ENCODE results near the gene MRPL2.

MRPL2 gene

DNA sequence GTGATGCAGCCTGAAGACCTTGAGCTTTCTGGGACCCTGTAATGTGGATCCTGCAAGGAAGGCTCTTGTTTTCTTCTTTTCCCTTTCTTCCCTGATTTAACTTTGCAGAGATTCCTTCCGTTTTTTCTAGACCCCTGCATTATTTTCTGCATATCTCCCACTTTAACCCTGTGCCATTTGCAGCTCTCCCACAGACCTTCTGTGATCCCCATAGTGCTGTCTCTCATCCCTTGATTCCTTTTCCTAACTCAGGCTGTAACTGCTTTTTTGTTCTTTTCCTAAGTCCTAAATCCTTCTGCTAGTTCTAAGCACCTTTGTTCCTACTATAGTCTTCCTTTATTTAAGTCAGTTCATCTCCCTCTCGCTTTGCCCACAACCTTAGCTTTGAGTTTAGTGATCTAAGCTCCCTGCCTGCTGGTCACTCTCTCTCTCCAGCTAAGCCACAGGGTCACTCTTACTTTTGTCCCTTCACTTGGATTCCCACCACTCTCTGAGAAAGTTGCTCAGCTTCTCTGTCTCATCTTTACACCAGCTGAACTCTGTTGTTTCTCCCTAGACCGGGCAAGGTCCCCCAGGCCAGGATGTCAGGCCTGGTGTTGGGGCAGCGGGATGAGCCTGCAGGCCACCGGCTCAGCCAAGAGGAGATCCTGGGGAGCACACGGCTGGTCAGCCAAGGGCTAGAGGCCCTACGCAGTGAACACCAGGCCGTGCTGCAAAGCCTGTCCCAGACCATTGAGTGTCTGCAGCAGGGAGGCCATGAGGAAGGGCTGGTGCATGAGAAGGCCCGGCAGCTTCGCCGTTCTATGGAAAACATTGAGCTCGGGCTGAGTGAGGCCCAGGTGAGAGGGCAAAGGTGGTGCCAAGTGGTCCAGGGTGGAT, 1.8 kb upstream of the MRPL2 start:
- no peak for DNase-seq (ENCODE audit: low read depth, low spot score)
- in situ Hi-C loops (cut with HindIII; ENCODE audit: low sequenced_read_pairs) = no loop called here
- H3K4me3 ChIP-seq (ENCODE audit: low read depth, low read length) = no peak overlapping the region
- TF ChIP-seq, protein P1, sequence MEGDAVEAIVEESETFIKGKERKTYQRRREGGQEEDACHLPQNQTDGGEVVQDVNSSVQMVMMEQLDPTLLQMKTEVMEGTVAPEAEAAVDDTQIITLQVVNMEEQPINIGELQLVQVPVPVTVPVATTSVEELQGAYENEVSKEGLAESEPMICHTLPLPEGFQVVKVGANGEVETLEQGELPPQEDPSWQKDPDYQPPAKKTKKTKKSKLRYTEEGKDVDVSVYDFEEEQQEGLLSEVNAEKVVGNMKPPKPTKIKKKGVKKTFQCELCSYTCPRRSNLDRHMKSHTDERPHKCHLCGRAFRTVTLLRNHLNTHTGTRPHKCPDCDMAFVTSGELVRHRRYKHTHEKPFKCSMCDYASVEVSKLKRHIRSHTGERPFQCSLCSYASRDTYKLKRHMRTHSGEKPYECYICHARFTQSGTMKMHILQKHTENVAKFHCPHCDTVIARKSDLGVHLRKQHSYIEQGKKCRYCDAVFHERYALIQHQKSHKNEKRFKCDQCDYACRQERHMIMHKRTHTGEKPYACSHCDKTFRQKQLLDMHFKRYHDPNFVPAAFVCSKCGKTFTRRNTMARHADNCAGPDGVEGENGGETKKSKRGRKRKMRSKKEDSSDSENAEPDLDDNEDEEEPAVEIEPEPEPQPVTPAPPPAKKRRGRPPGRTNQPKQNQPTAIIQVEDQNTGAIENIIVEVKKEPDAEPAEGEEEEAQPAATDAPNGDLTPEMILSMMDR (IDR thresholded peaks at IDR 0.05; ENCODE audit: low read depth, low read length) = no peak

DNA sequence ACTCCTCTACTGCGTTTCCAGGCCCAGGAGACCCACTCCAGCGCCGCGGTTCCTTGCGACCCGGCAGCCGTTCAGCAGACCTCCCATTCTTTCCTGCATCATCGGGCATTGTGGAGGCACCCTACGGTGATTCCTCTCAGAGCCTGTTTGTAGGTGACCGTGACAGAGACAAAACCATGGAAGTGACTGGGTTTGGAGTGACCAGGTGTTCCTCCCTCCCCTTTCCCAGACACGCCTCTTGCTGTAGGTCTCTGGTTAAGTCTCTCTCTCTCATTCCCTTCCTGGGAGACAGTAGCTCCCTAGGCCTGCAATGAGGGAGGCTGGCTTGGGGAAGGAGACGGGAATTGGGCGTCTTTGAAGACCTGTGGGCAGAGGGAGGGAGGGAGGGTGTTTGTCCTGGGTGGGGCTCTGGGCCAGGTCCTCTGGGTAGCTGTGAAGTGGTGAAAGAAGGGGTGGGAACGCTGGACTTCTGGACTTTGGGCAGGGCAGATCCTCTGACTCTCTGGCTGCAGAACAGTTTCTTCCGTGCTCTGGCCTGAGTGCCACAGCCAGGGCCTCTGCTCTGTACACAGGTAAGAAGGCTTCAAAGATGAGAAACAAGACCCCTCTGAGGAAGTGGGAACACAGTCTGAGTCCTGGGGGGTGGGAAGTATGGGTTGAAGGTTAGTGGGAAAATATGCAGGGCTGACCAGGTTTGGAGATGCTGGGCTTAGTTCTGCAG, 960 bp upstream of the MRPL2 start:
- H3K4me3 ChIP-seq (ENCODE audit: low read depth, low read length) = peak overlapping the region; percentile 82
- TF ChIP-seq, protein P1 (IDR thresholded peaks at IDR 0.05; ENCODE audit: low read depth, low read length) = no peak
- DNase-seq (ENCODE audit: low read depth, low spot score) = no peak
- in situ Hi-C loops (cut with HindIII; ENCODE audit: low sequenced_read_pairs) = no loop called here

DNA sequence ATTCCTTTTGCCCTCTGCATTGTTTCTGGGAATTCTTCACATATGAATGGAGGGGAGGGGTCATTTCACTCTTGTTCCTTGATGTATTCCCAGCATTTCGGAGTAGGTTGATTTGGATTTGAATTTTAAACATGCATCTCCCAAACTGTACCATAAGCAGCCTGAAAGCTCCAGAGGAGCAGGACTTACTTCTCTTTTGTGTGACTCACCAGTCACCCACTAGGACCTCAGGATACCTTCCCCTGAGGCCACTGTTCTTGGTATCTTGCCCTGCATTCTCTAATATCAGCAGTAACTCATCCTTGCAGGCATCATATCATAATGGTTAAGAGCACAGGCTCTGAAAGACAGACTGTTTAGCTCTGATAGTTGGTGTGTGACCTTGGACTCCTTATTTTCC, 703 bp downstream of the MRPL2 start:
- TF ChIP-seq, protein P1 (IDR thresholded peaks at IDR 0.05; ENCODE audit: low read depth, low read length) = no peak
- H3K4me3 ChIP-seq (ENCODE audit: low read depth, low read length) = peak overlapping the region; percentile 82
- DNase-seq (ENCODE audit: low read depth, low spot score) = no peak
- in situ Hi-C loops (cut with HindIII; ENCODE audit: low sequenced_read_pairs) = no loop called here

DNA sequence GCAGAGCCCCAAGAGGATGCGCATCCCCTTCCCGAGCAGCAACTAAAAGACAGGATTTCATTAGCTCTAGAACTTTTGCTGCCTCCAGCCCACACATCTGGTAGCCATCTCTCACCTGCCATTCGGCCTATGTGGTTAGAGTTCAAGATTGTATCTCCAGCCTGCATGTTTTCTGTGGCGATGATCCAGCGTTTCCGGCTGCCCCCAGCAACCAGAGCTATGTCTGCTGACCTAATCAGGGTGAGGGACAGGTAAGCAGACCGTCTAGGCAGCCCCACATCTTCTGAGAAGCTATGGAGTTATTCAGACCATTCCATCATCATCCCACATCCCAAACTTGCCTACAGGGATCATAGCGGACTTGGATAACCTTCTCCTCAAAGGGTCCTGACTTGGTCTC, 3.3 kb downstream of the MRPL2 start:
- no peak for DNase-seq (ENCODE audit: low read depth, low spot score)
- TF ChIP-seq, protein P1 (IDR thresholded peaks at IDR 0.05; ENCODE audit: low read depth, low read length) = no peak
- H3K4me3 ChIP-seq (ENCODE audit: low read depth, low read length) = no peak overlapping the region
- in situ Hi-C loops (cut with HindIII; ENCODE audit: low sequenced_read_pairs) = no loop called here

DNA sequence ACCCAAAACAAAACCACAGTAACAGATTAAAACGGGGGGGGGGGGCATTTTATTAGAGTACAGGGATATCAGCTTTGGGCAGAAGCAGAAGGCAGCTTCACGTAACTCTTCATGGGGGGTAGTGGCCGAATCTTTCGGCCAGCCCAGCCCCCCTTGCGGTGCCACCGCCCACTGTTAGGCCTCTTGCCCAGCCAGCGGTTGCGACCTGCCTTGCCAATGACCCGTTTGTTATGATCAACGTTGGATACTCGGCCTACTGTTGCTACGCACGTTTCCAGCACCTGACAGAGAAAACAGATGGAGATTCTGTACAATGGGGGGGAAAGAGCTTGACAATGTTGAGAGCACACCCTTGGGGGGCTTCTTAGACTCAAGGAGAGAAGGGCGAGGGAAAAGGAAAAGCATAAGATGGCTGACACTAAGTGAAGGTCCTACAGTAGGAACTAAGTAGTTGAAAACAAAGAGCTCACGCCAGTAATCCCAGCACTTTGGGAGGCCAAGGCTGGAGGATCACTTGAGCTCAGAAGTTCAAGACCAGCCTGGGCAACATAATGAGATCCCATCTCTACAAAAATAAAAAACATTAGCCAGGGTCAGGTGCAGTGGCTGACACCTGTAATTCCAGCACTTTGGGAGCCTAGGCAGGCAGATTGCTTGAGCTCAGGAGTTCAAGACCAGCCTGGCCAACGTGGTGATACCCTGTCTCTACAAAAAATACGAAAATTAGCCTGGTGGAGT, 4.9 kb downstream of the MRPL2 start:
- H3K4me3 ChIP-seq (ENCODE audit: low read depth, low read length) = peak overlapping the region; percentile 75
- TF ChIP-seq, protein P1 (IDR thresholded peaks at IDR 0.05; ENCODE audit: low read depth, low read length) = no peak
- DNase-seq (ENCODE audit: low read depth, low spot score) = peak; percentile 12
- in situ Hi-C loops (cut with HindIII; ENCODE audit: low sequenced_read_pairs) = no loop called here

DNA sequence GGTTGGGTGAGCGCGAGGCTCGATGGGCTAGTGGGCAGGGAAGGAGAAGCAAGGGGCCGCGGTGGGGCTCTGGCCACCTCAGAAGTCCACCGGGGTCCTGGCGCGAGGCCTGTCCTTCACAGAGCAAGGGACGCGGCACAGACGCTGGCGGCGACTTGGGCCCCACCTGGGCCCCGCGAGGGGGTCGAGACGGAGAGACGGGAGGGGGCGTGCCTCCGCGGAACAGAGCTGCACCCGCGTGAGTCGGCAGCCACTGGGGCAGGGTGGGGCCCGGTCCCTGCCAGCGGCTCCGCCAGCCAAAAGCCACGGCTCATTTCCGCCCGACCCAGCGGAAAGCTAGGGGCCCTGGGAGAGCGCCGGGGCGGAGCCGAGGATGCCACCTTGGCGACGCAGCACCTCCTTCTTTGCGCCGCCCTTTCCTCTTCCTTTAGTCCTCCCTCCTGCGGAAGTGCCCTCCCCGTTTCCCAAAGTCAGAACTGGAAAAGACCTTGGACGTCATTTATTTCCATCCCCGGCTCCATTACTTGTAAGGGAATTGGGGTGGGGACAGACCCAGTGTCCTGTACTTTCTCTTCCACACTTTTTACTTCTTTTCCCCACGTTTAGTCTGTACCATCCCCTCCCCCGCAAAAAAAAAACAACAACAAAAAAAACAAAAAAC, 5.6 kb downstream of the MRPL2 start, which contains the start of gene CUL7:
TSS of gene CUL7 (minus strand) at position 307 of the 661 bp plus-strand sequence. CDS start 1,063 bp downstream, outside the sequence.
- TF ChIP-seq, protein P1 (IDR thresholded peaks at IDR 0.05; ENCODE audit: low read depth, low read length) = no peak
- DNase-seq (ENCODE audit: low read depth, low spot score) = peak; percentile 95
- H3K4me3 ChIP-seq (ENCODE audit: low read depth, low read length) = peak within 1 kb of the TSS; percentile 75
- in situ Hi-C loops (cut with HindIII; ENCODE audit: low sequenced_read_pairs) = no loop called here
